Mucosa of stomach (tissue), 1 donor: Measurements from ENCODE around the gene NYNRIN.

Source experiments
- H3K27me3 ChIP-seq: one replicate; pipeline ENCODE4 v1.7.0; 2013; ENCODE audit warnings: mild to moderate bottlenecking, low read length; ENCODE audit not compliant: control insufficient read depth, insufficient read depth
- H3K36me3 ChIP-seq: one replicate; pipeline ENCODE4 v1.7.0; 2013; ENCODE audit warnings: low read length; ENCODE audit not compliant: control insufficient read depth, insufficient read depth
- H3K4me1 ChIP-seq: one replicate; pipeline ENCODE4 v1.7.0; 2013; ENCODE audit warnings: mild to moderate bottlenecking, low read length; ENCODE audit not compliant: control insufficient read depth, insufficient read depth
- H3K4me3 ChIP-seq: one replicate; pipeline ENCODE4 v1.7.0; 2013; ENCODE audit warnings: low read length
- H3K9ac ChIP-seq: one replicate; pipeline ENCODE4 v1.7.0; 2013; ENCODE audit warnings: mild to moderate bottlenecking, low read length, moderate library complexity
- H3K9me3 ChIP-seq: one replicate; pipeline ENCODE4 v1.7.0; 2013; ENCODE audit warnings: mild to moderate bottlenecking, low read length, moderate library complexity; ENCODE audit not compliant: control insufficient read depth
- donor health status: Pancreatic carcinoma.

The NYNRIN gene

GRCh38 chr14:24434676-24435075 is 35.9 kb downstream of the NYNRIN start:
- no peak overlapping the region for H3K4me3 ChIP-seq
- H3K9me3 ChIP-seq, result no peaks in the 10 kb centered on the region
- H3K4me1 ChIP-seq, result peaks cover 27% of the 10 kb centered on the region
- H3K27me3 ChIP-seq, result no peaks in the 10 kb centered on the region
- peaks cover 53% of the 10 kb centered on the region for H3K36me3 ChIP-seq
- peak overlapping the region; percentile 4 for H3K9ac ChIP-seq

DNA sequence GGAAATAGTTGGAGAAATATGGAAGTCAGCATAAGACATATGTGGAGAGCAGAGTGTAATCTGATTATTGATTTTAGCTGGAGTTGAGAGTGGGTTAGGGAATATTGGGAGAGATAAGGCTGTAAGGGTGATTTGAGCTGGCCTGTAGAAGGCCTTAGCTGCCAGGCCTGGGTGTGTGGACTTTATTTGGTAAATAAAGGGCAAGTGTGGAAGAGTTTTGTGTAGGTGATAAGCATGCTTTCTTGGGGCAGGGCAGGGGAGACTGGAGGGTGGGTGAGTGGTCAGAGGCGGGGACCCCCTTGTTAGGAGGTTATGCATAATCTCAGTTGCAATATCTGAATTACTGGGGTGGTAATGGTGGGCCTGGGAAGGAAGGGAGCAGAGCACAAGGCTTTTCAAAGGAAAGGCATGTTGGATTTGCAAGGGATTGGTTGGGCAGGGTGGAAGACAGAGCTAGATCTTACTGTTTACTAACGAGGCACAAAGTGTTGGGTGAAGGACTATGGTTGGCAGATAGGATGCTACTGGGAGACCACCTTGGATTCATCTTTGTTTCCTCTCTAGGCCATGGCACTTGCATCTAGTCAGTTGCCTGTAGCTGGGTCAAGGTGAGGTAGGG is 36.5 kb downstream of the NYNRIN start:
- Histone ChIP-seq H3K27me3 (no peaks in the 10 kb centered on the region), H3K9me3 (no peaks in the 10 kb centered on the region), H3K4me3 (no peak overlapping the region), H3K9ac (peak overlapping the region; percentile 4), H3K36me3 (peaks cover 53% of the 10 kb centered on the region), H3K4me1 (peaks cover 28% of the 10 kb centered on the region)

DNA sequence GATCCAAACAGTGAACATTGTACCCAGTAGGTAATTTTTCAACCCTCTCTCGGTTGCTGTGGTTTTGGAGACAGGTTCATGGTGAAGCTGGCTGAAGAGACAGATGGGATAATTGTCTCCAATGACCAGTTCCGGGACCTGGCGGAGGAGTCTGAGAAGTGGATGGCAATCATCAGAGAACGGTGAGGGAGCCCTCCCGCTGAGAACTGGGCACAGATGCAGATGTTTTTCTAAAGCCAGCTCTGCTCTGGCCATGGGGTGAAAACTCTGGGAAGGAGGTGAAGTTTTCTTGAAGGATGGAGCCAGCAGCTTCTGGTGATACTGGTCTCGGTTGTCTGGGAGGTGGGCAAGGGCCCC is 37.2 kb downstream of the NYNRIN start:
- Histone ChIP-seq H3K36me3 (peaks cover 53% of the 10 kb centered on the region), H3K9ac (no peak overlapping the region), H3K27me3 (no peaks in the 10 kb centered on the region), H3K4me3 (no peak overlapping the region), H3K4me1 (peaks cover 31% of the 10 kb centered on the region), H3K9me3 (no peaks in the 10 kb centered on the region)

DNA sequence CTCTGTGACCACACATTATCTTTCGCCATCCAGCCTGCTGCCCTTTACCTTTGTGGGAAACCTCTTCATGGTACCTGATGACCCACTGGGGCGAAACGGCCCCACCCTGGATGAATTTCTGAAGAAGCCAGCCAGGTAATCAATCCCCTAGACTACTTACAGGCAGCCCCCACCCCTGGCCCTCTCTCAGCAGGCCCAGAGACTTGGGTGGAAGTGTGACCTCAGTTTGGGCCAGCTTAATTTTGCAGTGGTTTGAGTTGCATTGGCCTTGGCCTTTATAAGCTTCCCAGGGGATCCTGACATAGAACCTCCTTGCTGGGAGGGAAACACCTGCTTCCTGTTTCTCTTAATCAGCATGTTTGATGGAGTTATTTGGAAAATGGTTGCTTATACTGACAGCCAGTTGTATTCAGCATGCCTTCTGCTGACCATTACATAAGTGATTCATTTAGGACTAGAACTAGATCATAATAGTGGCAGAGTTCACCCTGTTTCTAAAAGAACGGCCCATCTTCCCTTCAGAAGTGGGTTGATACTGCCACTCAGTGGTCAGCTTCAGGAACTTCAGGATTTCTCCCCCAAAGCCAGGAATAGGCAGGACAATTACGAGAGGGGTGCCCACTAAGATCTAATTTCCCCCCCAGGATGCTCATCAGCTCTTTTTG is 37.7 kb downstream of the NYNRIN start:
- H3K9ac ChIP-seq, result no peak overlapping the region

DNA sequence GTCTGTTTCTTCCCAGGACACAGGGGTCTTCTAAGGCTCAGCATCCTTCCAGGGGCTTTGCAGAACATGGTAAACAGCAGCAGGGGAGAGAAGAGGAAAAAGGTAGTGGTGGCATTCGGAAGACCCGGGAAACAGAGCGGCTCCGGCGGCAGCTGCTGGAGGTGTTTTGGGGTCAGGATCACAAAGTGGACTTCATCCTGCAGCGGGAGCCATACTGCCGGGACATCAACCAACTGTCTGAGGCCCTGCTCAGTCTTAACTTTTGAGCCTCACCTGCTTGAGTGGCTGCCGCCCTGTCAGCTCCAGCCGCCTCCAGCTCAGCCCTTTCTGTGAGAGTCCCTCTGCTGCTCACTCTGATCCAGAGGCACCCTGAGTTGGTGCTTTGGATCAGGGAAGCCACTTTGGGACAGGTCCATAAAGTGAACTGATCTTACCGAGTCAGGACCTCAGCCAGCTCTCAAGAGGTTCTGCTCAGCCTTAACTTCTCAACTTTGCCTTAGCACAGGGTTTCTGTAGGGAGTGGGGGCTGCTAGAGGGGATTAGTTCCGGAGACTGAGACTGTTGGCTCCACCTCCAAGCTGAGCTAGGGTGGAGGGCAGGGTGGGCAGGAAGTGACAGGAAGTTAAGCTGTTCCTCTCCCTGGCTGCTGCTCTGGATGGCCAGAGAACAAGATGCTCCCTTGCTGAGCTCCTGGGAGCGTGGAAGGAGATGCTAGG is 38.4 kb downstream of the NYNRIN start:
- Histone ChIP-seq H3K27me3 (no peaks in the 10 kb centered on the region), H3K9ac (no peak overlapping the region), H3K36me3 (peaks cover 42% of the 10 kb centered on the region), H3K4me1 (peaks cover 30% of the 10 kb centered on the region), H3K9me3 (no peaks in the 10 kb centered on the region), H3K4me3 (no peak overlapping the region)

More for the DNA sequence above, 37.7 kb downstream of the NYNRIN start:
- H3K36me3 ChIP-seq, result peaks cover 49% of the 10 kb centered on the region
- no peaks in the 10 kb centered on the region for H3K9me3 ChIP-seq
- peaks cover 30% of the 10 kb centered on the region for H3K4me1 ChIP-seq
- no peak overlapping the region for H3K4me3 ChIP-seq
- no peaks in the 10 kb centered on the region for H3K27me3 ChIP-seq

DNA sequence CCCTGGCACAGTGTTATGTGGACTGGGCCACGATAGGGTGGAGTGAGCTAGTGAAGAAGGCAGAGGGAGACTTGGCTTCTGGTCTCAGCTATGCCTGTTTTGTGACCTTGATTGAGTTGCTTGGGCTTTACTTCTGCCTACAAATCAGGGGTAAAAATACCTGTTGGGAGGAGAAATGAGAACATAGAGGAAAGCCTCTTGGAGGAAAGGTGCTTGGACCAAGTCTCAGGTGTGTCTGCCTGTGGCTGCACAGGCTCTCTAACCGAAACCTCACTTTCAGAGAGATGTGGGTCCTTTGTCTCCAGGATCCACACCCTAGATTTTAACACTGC is 38.9 kb downstream of the NYNRIN start:
- H3K27me3 ChIP-seq, result no peaks in the 10 kb centered on the region
- no peak overlapping the region for H3K4me3 ChIP-seq
- no peaks in the 10 kb centered on the region for H3K9me3 ChIP-seq
- peaks cover 37% of the 10 kb centered on the region for H3K36me3 ChIP-seq
- H3K4me1 ChIP-seq, result peaks cover 25% of the 10 kb centered on the region
- H3K9ac ChIP-seq, result no peak overlapping the region

GRCh38 chr14:24438223-24439097 is 39.7 kb downstream of the NYNRIN start:
- no peaks in the 10 kb centered on the region for H3K27me3 ChIP-seq
- no peak overlapping the region for H3K9ac ChIP-seq
- H3K9me3 ChIP-seq, result no peaks in the 10 kb centered on the region
- peaks cover 33% of the 10 kb centered on the region for H3K36me3 ChIP-seq
- no peak overlapping the region for H3K4me3 ChIP-seq
- H3K4me1 ChIP-seq, result peaks cover 21% of the 10 kb centered on the region

DNA sequence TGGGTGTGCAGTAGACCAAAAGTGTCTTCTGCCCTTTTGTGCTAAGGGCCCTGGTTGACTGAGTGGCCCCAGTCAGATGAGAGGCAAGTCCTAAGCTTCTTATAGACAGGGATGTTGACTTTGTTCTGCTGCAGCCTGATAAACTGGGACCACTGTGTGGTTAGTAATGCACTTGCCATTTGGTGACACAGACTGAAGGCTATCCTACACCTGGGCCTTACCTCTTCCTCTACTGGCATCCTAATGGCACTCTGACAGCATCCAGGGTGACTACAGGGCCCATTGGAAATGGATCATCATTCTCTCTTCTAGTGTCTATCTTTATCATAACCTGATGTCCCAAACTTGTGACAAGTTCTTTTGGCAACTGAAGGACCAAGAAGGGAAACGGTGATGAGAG is 40.5 kb downstream of the NYNRIN start:
- Histone ChIP-seq H3K9me3 (no peaks in the 10 kb centered on the region), H3K4me3 (no peak overlapping the region), H3K27me3 (no peaks in the 10 kb centered on the region), H3K36me3 (peaks cover 30% of the 10 kb centered on the region), H3K4me1 (peaks cover 21% of the 10 kb centered on the region), H3K9ac (no peak overlapping the region)

DNA sequence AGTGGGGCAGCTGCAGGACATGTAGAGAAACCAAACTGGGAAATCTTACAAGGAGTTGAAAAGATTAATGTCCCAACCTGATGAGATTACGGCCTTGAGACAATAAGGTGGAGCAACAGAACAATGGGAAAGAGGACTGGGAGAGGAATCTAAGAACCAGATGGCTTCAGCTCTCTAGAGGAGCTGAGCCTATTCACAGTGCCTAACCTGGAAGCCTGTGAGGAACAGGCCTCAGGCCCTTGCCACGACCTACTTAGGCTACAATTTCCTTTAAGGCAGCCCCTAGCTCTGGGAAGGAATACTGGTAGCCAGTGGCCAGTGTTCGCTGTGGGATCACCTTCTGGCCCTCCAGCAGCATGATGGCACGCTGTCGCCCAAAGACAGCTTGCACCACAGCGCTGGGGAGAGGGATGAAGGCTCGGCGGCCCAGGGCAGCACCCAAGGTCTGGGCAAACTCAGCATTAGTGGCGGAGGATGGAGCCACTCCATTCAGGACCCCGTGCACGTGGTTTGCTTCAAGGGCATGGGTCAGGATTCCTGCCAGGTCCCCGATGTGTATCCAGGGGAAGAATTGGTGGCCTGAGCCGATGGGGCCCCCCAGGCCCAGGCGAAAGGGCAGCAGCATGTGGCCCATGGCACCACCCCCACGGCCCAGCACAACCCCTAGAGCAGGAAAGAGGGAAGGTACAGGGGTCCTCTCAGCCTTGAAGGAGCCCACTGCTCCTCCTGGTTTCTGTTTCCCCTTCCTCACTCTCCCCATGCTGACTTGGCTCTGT is 41.2 kb downstream of the NYNRIN start:
- no peak overlapping the region for H3K4me3 ChIP-seq
- H3K27me3 ChIP-seq, result no peaks in the 10 kb centered on the region
- no peaks in the 10 kb centered on the region for H3K9me3 ChIP-seq
- H3K36me3 ChIP-seq, result peaks cover 28% of the 10 kb centered on the region
- H3K9ac ChIP-seq, result no peak overlapping the region
- H3K4me1 ChIP-seq, result peaks cover 21% of the 10 kb centered on the region

DNA sequence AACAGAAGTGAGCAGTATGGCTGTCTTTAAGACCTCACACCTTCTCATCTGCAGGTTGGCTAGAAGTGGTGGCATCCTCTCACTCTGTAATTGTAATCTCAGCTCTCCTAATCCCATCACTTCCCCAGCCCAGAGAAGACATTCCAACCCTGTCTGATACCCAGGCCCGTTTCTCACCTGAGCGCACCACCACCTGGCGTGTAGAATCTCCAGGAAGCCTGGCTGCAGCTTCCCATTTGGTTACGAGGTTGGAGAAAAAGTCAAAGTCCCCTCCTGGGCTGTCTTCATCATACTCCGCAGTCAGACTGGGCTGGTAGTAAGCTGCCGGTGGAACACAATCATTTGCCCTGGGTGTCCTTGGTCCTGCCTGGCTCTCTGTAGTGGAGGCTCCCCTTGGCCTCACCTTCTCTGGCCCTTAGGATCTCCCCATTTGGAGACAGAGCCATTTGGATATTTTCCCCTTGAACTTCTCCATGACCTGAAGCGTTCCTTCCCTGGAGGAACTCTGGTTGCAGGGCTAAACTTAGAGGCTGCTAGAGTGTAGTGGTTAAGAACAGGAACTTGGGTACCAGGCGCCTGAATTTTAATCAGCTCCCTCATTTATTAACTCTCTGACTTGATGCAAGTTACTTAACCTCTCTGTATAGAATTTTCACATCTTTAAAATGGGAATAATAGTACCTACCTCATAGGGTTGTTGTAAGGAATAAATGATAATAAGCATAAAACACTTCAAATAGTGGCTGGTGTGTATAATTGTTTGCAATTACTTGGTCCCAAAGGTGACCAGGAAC is 42.0 kb downstream of the NYNRIN start:
- peaks cover 21% of the 10 kb centered on the region for H3K4me1 ChIP-seq

DNA sequence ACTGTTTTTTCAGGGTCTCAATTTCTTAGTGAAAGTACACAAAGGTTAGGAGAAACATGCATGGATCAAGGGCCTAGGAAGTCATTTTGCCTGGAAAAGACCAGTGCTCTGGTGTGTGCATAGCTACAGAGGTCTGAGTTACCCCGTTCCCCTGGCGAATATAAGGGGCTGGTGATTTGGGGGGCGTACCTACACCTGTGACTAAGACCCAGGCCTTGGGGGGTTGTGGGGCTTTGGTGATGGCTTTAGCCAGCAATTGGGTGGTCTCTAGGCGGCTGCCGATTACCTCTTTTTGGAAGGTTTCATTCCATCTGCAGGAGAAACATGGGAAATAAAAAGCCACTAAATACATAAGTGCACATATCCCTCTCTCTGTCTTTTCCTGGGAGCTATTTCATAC is 42.7 kb downstream of the NYNRIN start:
- Histone ChIP-seq H3K4me3 (no peak overlapping the region), H3K9ac (peak overlapping the region; percentile 91), H3K9me3 (no peaks in the 10 kb centered on the region), H3K27me3 (no peaks in the 10 kb centered on the region), H3K36me3 (peaks cover 22% of the 10 kb centered on the region), H3K4me1 (peaks cover 21% of the 10 kb centered on the region)

More for the DNA sequence above, 42.0 kb downstream of the NYNRIN start:
- H3K36me3 ChIP-seq, result peaks cover 28% of the 10 kb centered on the region
- H3K27me3 ChIP-seq, result no peaks in the 10 kb centered on the region
- no peaks in the 10 kb centered on the region for H3K9me3 ChIP-seq
- H3K4me3 ChIP-seq, result no peak overlapping the region
- no peak overlapping the region for H3K9ac ChIP-seq
